ENCODE data around the gene TMEFF2.
"Not testable (repeated sequence)": the region's sequence is repeated elsewhere in the genome, so short reads cannot be mapped to it uniquely, and the experiment has no call there.

TMEFF2 gene

DNA sequence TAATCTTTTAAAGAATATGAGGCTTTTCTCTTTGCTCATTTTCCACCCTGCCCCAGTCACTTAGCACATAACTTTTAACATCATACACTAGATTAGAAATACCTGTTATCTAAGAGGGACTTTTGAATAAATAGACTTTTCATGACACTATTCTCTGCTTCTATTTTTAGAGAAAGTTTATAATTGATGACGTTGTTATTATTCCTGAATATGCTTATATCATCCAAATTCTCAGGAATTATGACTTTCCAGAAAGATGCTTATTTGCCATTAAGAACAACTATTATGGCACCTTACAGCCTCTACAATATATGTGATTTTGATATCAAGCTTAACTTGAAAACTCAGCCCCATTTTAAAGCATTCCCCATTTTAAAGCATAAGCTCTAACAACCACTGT, 11.4 kb downstream of the TMEFF2 start:
- DNase-seq, result no peak

- DNase-seq, result no peak
Observed at GRCh38 chr2:192166946-192167345, 27.8 kb downstream of the TMEFF2 start.

GRCh38 chr2:192165842-192166241, 28.9 kb downstream of the TMEFF2 start:
- DNase-seq, result no peak

DNA sequence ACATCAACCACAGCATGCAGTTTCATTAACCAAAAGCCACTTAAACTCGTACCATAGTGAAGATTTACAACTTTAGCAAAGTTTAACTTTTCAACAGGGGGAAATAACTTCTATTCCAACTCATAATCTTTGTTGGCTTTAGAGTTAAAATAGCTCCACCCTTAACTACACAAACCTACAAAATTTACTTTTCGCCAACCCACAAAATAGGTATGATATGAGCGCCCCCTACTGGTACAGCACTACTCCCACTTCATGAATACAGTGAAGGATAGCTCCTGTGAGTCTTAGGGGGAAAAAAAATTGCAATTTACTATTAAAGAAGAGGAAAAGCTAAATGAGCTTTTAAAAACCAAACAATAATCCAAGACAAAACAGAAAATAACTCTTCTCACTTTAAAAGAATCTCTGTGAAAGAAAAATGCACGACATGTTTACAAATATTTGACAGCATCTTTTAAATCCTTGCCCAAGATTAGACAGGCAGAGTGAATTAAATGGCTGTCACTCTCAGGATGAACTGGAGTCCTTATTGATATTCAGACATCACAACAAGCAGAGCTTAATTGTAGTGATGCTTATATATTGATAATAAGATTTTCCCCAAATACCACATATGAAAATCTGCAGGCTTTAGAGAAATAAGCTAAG, 32.2 kb downstream of the TMEFF2 start:
- DNase-seq, result peak; percentile 71

GRCh38 chr2:192161656-192162290, 33.0 kb downstream of the TMEFF2 start:
- DNase-seq, result no peak

GRCh38 chr2:192159736-192160135, 35.0 kb downstream of the TMEFF2 start:
- no peak for DNase-seq

DNA sequence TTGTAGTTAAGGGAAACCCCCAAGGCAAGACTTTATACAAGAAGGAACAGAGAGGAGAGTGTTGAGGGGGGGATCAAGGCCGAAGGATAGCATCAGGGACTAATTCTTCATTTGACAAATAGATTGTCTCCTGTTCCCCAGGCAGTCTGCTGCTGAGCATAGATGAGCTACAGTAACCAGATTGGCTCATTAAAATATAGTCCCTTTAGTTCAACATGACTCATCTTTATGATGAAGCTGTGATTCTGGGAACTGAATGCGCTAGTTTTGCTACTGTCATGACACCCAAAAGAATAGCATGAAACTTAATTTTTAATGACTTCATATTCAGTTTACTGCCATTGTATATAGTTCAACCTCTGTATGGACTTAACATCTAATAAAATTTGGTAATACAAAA, 35.5 kb downstream of the TMEFF2 start:
- DNase-seq, result no peak

DNA sequence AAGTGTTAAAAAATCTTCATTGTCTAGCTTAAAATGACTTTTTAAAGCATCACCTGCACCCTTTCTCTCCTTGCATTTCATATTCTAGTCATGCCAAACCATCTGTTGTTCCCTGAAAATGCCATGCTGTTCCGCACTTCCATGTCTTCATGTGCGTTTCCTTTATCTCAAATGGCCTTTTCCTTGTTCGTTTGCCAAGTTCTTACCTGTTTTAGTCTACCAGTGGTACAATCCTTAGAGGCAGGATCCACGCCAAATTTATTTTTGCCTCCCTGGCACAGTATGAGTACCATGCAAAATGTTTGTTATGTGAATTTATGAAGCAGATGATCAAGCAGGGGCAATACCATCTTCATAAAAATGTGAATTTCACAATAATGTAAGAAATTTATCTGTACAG, 37.0 kb downstream of the TMEFF2 start:
- no peak for DNase-seq

DNA sequence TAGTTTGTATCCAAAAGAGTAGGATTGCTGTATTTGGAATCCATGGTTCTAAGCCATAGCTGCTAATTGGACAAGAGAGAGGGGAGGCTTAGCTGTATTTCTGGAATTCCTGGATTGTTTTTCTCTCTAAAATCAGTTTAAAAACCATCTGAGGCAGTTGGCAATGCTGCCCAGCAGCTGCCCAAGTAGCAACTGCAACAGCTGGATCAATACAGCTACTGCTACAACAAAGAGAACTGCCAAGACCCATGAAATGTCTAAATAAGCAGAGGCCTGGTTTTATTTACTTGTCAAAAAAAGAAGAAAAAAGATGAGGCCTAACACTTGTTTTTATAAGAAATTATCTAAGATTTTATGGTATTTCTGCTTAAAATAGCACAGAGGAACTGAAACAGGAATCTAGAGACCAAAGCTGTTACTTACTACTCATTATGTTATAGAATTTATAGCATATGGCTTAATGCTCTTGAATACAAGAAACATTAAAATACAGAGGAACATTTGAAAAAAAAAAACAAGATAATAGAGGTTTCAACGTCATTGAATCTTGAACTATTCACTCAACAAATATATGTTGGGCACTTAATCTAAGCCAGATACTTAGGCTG, 39.1 kb downstream of the TMEFF2 start:
- no peak for DNase-seq

- DNase-seq, result no peak
Observed at GRCh38 chr2:192153561-192153960, 41.2 kb downstream of the TMEFF2 start.

DNA sequence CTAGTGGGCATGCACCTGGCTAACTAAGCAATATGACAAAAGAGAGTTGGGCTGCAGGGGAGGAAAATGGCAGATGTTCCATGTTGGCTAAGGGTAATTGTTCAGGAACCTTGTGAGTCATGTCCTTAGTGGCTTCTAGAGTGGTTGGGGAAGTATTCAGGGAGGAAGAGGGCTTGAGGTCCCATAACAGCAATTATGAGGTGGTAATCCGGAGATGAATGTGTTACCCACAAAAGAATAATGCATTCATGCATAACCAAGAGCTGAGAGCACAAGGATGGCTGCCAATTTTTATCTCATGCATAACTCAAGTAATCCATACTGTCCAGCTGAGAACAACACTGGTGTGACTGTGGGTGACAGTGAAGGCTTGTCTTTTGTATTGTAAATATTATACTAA, 42.9 kb downstream of the TMEFF2 start:
- DNase-seq, result no peak

GRCh38 chr2:192150166-192150565, 44.6 kb downstream of the TMEFF2 start:
- DNase-seq, result no peak

DNA sequence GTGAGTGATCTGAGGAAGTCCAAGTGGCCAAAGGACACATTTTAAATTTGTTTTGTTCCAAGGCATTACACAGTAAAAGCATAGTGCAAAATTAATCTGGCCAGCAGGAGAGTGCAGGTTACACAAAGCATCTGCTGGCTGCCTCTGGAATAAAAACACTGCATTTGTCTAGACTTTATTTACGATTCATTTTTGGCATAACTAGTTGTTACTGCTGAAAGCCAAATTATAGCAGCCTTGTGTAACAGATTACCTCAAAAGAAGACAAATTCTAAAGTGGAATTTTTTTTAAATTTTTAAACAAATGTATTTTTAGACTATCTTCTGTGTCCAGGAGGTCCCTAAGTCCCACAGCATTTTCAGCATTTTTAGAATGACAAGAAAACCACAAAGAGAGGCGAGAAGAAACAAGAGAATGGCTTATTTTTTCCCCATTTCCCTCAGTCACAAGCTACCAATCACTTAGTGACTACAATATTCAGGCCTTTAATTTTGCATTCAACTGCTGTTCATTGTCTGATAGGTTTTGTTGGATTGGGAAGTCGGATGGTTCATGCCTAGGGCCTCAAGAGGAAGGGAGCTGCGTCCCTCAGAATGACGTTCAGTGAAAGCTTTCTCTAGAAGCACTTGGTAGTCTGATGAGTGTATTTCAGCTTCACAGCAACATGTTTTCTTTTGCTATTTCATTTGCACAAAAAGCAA, 46.0 kb downstream of the TMEFF2 start:
- no peak for DNase-seq

DNA sequence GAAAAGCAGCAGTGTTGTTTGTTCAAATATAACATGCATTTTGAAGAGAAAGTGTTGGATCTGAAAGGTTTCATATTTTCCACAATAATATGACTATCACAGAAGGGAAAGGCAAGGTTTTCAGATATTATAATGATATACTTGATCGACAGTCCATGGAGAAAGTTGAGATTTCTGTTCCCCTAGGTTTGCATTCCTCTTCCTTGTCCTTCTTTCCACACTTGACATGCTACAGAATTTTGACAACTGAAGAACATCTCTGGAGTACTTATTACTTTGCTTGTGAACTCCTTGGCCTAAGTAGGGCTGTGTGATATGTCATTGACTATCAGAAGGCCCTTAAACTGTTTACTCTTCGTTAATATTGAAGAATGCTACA, 46.5 kb downstream of the TMEFF2 start:
- DNase-seq, result no peak

DNA sequence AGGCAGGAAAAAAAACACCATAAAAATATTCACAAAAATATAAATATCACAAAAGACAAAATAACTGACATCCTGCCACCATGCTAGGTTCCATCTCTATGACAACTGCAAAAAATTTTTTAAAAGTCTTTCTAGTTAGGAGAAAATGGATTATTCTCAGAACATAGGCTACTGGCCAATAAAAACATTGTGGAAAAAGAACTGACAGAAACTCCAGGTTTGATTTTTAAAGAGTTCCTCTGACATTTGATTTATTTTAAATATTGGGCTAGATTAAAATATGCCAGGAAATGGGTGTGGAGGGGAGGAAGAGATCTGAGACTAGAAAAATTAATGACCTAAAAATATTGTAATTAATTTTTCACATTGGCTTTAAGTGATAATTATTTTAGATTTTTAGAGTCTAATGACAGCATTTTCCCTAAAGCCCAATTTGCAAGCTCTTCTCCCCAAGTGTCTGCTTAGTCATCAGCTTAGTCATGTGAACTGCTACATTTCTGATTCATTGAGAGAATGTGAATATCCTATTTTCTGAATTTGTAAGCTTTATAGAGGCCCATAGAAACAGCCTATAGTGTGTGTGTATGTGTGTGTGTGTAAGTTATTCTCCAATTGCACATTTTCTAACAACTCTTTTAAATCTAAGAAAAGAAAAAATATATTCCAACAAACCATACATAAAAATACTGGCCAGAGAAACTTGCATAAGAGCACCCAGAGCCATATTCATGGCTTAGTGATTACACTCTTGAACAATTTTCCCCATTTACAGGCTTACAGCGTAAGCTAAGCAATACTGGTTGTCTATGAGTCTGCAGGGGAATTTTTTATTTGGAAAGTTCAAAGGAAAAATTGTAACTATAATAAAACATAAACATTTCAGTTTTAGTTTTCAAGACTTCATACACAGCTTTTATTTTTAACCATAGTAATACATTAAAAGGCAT, 48.4 kb downstream of the TMEFF2 start:
- no peak for DNase-seq

DNA sequence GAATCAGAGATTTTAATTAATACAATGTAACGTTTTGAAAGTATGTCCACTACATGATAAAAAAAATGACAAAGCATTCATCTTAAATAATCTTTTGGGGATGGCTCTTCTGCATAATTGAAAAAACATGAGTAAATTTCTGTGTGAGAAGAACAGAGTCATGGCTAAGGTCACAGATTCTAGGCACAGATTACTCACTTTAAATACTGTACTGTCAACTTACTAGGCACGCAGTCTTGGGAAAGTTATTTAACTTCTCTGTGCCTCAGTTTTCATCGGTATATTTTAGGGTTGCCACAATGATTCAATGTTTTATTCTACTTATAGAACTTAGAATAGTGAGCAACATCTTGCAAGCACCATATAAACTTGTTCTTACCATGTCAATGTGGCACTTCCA, 49.2 kb downstream of the TMEFF2 start:
- DNase-seq, result no peak

GRCh38 chr2:192140236-192140839, 54.4 kb downstream of the TMEFF2 start:
- DNase-seq, result no peak

GRCh38 chr2:192139813-192140212, 54.9 kb downstream of the TMEFF2 start:
- no peak for DNase-seq

GRCh38 chr2:192137451-192137850, 57.3 kb downstream of the TMEFF2 start:
- DNase-seq, result no peak

GRCh38 chr2:192132604-192133003, 62.1 kb downstream of the TMEFF2 start:
- not testable (repeated sequence) for DNase-seq

- DNase-seq, result not testable (repeated sequence)
Observed at GRCh38 chr2:192130312-192130711, 64.4 kb downstream of the TMEFF2 start.

GRCh38 chr2:192128655-192129054, 66.1 kb downstream of the TMEFF2 start:
- DNase-seq, result no peak
